Measurements from ENCODE around the gene FRMD3. TPM values are rescaled to one million over a fixed set of nuclear protein-coding genes. Genes with fewer than 3 reads are reported as not detected.
A peak's percentile ranks its signal among the peaks of the same experiment; 100 is the strongest.

FRMD3 gene
- total RNA-seq, 1 experiment from 2014 or later: 0.55 TPM

DNA sequence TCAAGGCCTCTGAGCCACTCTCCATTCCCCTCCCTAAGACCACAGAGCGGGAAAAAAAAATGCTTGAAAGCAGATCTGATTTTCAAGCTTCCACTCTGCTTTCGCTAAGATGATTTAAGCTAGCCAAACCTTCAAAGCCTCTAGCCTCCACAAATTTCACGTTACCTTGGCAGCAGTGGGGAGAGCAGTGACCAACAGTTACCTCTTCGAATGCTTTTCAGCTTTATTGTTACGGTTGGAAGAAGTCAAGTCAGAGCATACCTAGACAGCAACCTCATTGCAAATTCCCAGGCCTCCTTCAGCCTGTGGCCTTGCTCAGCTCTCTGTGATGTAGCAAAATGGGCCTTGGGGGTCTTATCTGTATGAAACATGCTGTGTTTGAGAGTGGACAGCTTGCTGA is 89.6 kb downstream of the FRMD3 start:
- Histone ChIP-seq H2BK5ac (ENCODE audit: insufficient read length, low read length) (no peak overlapping the region), H3K14ac (ENCODE audit: insufficient read depth, low read length) (no peak overlapping the region), H3K23ac (ENCODE audit: insufficient read length, low read depth, low read length) (no peak overlapping the region), H4K8ac (replicated peaks; ENCODE audit: insufficient read length, low read depth, low read length) (no peak overlapping the region), H4K91ac (ENCODE audit: insufficient read length, low read depth, low read length) (no peak overlapping the region), H4K5ac (ENCODE audit: insufficient read length, low read depth, low read length) (no peak overlapping the region), H3K79me2 (ENCODE audit: insufficient read depth, low read length) (no peaks in the 10 kb centered on the region), H4K20me1 (ENCODE audit: control insufficient read depth, insufficient read depth, insufficient read length) (no peaks in the 10 kb centered on the region), H3T11ph (ENCODE audit: low read length) (no peak overlapping the region), H3K23me2 (ENCODE audit: insufficient read length, low read depth, low read length, poor library complexity, severe bottlenecking) (no peaks in the 10 kb centered on the region), H3K27ac (ENCODE audit: insufficient read length, low read depth, low read length) (no peak overlapping the region), H2AK5ac (ENCODE audit: insufficient read length, low read length) (no peak overlapping the region), H2BK15ac (ENCODE audit: low read depth, low read length) (no peak overlapping the region), H3K27me3 (ENCODE audit: insufficient read depth, low read length) (no peaks in the 10 kb centered on the region), H3K9me3 (ENCODE audit: control insufficient read depth, low read depth, low read length) (no peaks in the 10 kb centered on the region), H3K18ac (ENCODE audit: insufficient read length, low read depth, low read length) (no peak overlapping the region), H2BK120ac (ENCODE audit: low read depth, low read length, poor library complexity, severe bottlenecking) (no peak overlapping the region), H3K56ac (ENCODE audit: insufficient read length, low read depth, low read length) (no peak overlapping the region), H3K4me1 (ENCODE audit: insufficient read depth, low read length) (no peaks in the 10 kb centered on the region), H3K9ac (ENCODE audit: extremely low read depth, insufficient read length, low read length) (no peak overlapping the region), H2BK12ac (ENCODE audit: insufficient read length, low read depth, low read length) (no peak overlapping the region), H3K4ac (ENCODE audit: low read depth, low read length) (no peak overlapping the region), H2BK20ac (ENCODE audit: low read depth, low read length, poor library complexity, severe bottlenecking) (no peak overlapping the region), H2AFZ (ENCODE audit: low read length) (no peak overlapping the region), H3K4me2 (ENCODE audit: insufficient read depth, insufficient read length, low read length) (no peak overlapping the region), H3K79me1 (ENCODE audit: insufficient read depth, low read depth, low read length, poor library complexity, severe bottlenecking) (no peaks in the 10 kb centered on the region)
- Mint-ChIP-seq H3K9me3 (no peaks in the 10 kb centered on the region), H3K27me3 (ENCODE audit: low read depth) (no peaks in the 10 kb centered on the region), H3K4me1 (no peaks in the 10 kb centered on the region), H3K36me3 (ENCODE audit: insufficient read depth in 1 of 3, low read depth in 3 of 3) (no peaks in the 10 kb centered on the region), H3K27ac (peak overlapping the region in 1 of 3 experiments; percentile 6; a peak in 1 of 7 replicates), H3K4me3 (no peak overlapping the region; a peak in 1 of 5 replicates)
- TF ChIP-seq, protein P1, sequence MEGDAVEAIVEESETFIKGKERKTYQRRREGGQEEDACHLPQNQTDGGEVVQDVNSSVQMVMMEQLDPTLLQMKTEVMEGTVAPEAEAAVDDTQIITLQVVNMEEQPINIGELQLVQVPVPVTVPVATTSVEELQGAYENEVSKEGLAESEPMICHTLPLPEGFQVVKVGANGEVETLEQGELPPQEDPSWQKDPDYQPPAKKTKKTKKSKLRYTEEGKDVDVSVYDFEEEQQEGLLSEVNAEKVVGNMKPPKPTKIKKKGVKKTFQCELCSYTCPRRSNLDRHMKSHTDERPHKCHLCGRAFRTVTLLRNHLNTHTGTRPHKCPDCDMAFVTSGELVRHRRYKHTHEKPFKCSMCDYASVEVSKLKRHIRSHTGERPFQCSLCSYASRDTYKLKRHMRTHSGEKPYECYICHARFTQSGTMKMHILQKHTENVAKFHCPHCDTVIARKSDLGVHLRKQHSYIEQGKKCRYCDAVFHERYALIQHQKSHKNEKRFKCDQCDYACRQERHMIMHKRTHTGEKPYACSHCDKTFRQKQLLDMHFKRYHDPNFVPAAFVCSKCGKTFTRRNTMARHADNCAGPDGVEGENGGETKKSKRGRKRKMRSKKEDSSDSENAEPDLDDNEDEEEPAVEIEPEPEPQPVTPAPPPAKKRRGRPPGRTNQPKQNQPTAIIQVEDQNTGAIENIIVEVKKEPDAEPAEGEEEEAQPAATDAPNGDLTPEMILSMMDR (conservative IDR thresholded peaks at IDR 0.05): no peak
- WGBS (ENCODE audit: extremely low coverage, insufficient read length, low lambda C conversion rate): no CpG with 5 or more reads among the region's 5 CpGs
- no peak for DNase-seq

Measured in H9 (cell line).